MM.1S (cell line): ENCODE results near the gene C2CD2.

Experiments
- DNase-seq: peaks from one replicate; pipeline ENCODE4 v3.0.0-alpha.2; 2015
- H2AFZ ChIP-seq: fragments of 300-600 bp; sonication (generic); 2 replicates; pipeline ENCODE4 v1.6.0; 2016; ENCODE audit warnings: antibody characterized with exemption, low read length
- H3F3A ChIP-seq: fragments of 300-600 bp; sonication (generic); 2 replicates; pipeline ENCODE4 v1.6.1; 2016; ENCODE audit warnings: mild to moderate bottlenecking, antibody characterized with exemption, low read length, moderate library complexity, mixed read lengths; ENCODE audit not compliant: insufficient read depth
- H3K27ac ChIP-seq: fragments of 300-600 bp; sonication (generic); 2 replicates; pipeline ENCODE4 v1.5.1; 2016; ENCODE audit warnings: mild to moderate bottlenecking, low read length
- H3K27me3 ChIP-seq: fragments of 300-600 bp; sonication (generic); replicated peaks from 2 replicates; pipeline ENCODE4 v1.6.0; 2016; ENCODE audit warnings: low read length; ENCODE audit not compliant: insufficient read depth
- H3K36me3 ChIP-seq: fragments of 300-600 bp; sonication (generic); replicated peaks from 2 replicates; pipeline ENCODE4 v1.6.1; 2016; ENCODE audit warnings: mild to moderate bottlenecking, low read length, mixed read lengths; ENCODE audit not compliant: insufficient read depth
- H3K4me1 ChIP-seq: fragments of 300-600 bp; sonication (generic); 2 replicates; pipeline ENCODE4 v1.6.1; 2016; ENCODE audit warnings: low read length, mixed read lengths
- H3K4me2 ChIP-seq: fragments of 300-600 bp; sonication (generic); 2 replicates; pipeline ENCODE4 v1.6.0; 2016; ENCODE audit warnings: low read depth, low read length
- H3K4me3 ChIP-seq: fragments of 300-600 bp; sonication (generic); 2 replicates; pipeline ENCODE4 v1.5.1; 2016; ENCODE audit warnings: low read length, mixed read lengths
- H3K79me2 ChIP-seq: fragments of 300-600 bp; sonication (generic); 2 replicates; pipeline ENCODE4 v1.6.1; 2016; ENCODE audit warnings: mixed run types, low read length, mixed read lengths
- H3K9ac ChIP-seq: fragments of 300-600 bp; sonication (generic); 2 replicates; pipeline ENCODE4 v1.6.1; 2016; ENCODE audit warnings: low read length, mixed read lengths
- H3K9me2 ChIP-seq: fragments of 300-600 bp; sonication (generic); replicated peaks from 2 replicates; pipeline ENCODE4 v1.6.1; 2016; ENCODE audit warnings: mild to moderate bottlenecking, low read length, mixed read lengths; ENCODE audit not compliant: insufficient read depth
- H3K9me3 ChIP-seq: fragments of 300-600 bp; sonication (generic); replicated peaks from 2 replicates; pipeline ENCODE4 v1.6.1; 2016; ENCODE audit warnings: mild to moderate bottlenecking, low read length, mixed read lengths; ENCODE audit not compliant: insufficient read depth
- H4K20me1 ChIP-seq: fragments of 300-600 bp; sonication (generic); 2 replicates; pipeline ENCODE4 v1.6.1; 2016; ENCODE audit warnings: mild to moderate bottlenecking, low read length, moderate library complexity, mixed read lengths; ENCODE audit not compliant: insufficient read depth
- CTCF ChIP-seq: fragments of 300-600 bp; sonication (generic); IDR thresholded peaks from 2 replicates; pipeline ENCODE4 v1.5.1; 2016; ENCODE audit warnings: antibody characterized with exemption, low read length, mixed read lengths
- EZH2 ChIP-seq: fragments of 300-600 bp; sonication (generic); optimal IDR thresholded peaks from 2 replicates; pipeline ENCODE3; 2017; ENCODE audit warnings: low read depth, mild to moderate bottlenecking, antibody characterized with exemption, low read length, mixed read lengths
- EZH2phosphoT487 ChIP-seq: fragments of 300-600 bp; sonication (generic); IDR thresholded peaks from 2 replicates; pipeline ENCODE4 v1.6.1; 2018; ENCODE audit warnings: antibody characterized with exemption, low read length

The C2CD2 gene

GRCh38 chr21:41913230-41913629 lies 40.6 kb downstream of the C2CD2 start:
- no peak for DNase-seq
- Histone ChIP-seq H3K9ac (no peak overlapping the region), H2AFZ (no peak overlapping the region), H3K4me3 (no peak overlapping the region), H3K9me3 (no peaks in the 10 kb centered on the region), H3K36me3 (no peaks in the 10 kb centered on the region), H3K9me2 (no peaks in the 10 kb centered on the region), H3K4me1 (no peaks in the 10 kb centered on the region), H3K27ac (no peak overlapping the region), H3F3A (no peaks in the 10 kb centered on the region), H4K20me1 (no peaks in the 10 kb centered on the region), H3K27me3 (no peaks in the 10 kb centered on the region), H3K79me2 (no peaks in the 10 kb centered on the region), H3K4me2 (no peak overlapping the region)
- TF ChIP-seq CTCF (no peak), EZH2phosphoT487 (no peak), EZH2 (no peak)

GRCh38 chr21:41908829-41909228 lies 45.0 kb downstream of the C2CD2 start:
- H4K20me1 ChIP-seq: no peaks in the 10 kb centered on the region
- no peak overlapping the region for H3K4me3 ChIP-seq
- no peak overlapping the region for H3K27ac ChIP-seq
- no peaks in the 10 kb centered on the region for H3K36me3 ChIP-seq
- DNase-seq: no peak
- H3K9me2 ChIP-seq: no peaks in the 10 kb centered on the region
- TF ChIP-seq EZH2phosphoT487 (no peak), CTCF (no peak), EZH2 (no peak)
- no peaks in the 10 kb centered on the region for H3K9me3 ChIP-seq
- H3K9ac ChIP-seq: no peak overlapping the region
- H3K27me3 ChIP-seq: no peaks in the 10 kb centered on the region
- no peak overlapping the region for H2AFZ ChIP-seq
- no peaks in the 10 kb centered on the region for H3F3A ChIP-seq
- H3K4me1 ChIP-seq: no peaks in the 10 kb centered on the region
- no peaks in the 10 kb centered on the region for H3K79me2 ChIP-seq
- no peak overlapping the region for H3K4me2 ChIP-seq

- no peak for DNase-seq
- H3K27ac ChIP-seq: no peak overlapping the region
- no peaks in the 10 kb centered on the region for H3K36me3 ChIP-seq
- no peaks in the 10 kb centered on the region for H3F3A ChIP-seq
- no peaks in the 10 kb centered on the region for H3K9me2 ChIP-seq
- H3K79me2 ChIP-seq: no peaks in the 10 kb centered on the region
- no peaks in the 10 kb centered on the region for H3K9me3 ChIP-seq
- H2AFZ ChIP-seq: no peak overlapping the region
- H4K20me1 ChIP-seq: no peaks in the 10 kb centered on the region
- no peaks in the 10 kb centered on the region for H3K4me1 ChIP-seq
- no peak overlapping the region for H3K4me2 ChIP-seq
- no peak overlapping the region for H3K4me3 ChIP-seq
- no peak for TF ChIP-seq EZH2phosphoT487
- TF ChIP-seq CTCF: no peak
- TF ChIP-seq EZH2: no peak
- H3K27me3 ChIP-seq: no peaks in the 10 kb centered on the region
- H3K9ac ChIP-seq: no peak overlapping the region
Measured at GRCh38 chr21:41907496-41908258, 46.1 kb downstream of the C2CD2 start.
